CD4-positive, alpha-beta T cell treated with Interleukin-4 for 4 hours (primary cell): ENCODE data around the gene WDR36.
"Not testable (repeated sequence)": the region's sequence is repeated elsewhere in the genome, so short reads cannot be mapped to it uniquely, and the experiment has no call there.

Experiments used
- DNase-seq: peaks from one replicate; pipeline ENCODE4 v3.0.0-alpha.2; 2020

The WDR36 gene

GRCh38 chr5:111138096-111138495, 45.9 kb downstream of the WDR36 start:
- DNase-seq, result no peak

GRCh38 chr5:111141471-111141870, 49.3 kb downstream of the WDR36 start:
- DNase-seq, result not testable (repeated sequence)

GRCh38 chr5:111142932-111143331, 50.8 kb downstream of the WDR36 start:
- DNase-seq, result no peak

GRCh38 chr5:111143910-111144309, 51.8 kb downstream of the WDR36 start:
- no peak for DNase-seq

- DNase-seq, result no peak
Measured at GRCh38 chr5:111144352-111144930, 52.3 kb downstream of the WDR36 start.

- DNase-seq, result no peak
Measured at GRCh38 chr5:111146053-111146452, 53.9 kb downstream of the WDR36 start.

GRCh38 chr5:111147502-111147901, 55.4 kb downstream of the WDR36 start:
- no peak for DNase-seq

GRCh38 chr5:111151998-111152397, 59.9 kb downstream of the WDR36 start:
- no peak for DNase-seq

- DNase-seq, result no peak
Measured at GRCh38 chr5:111153483-111153882, 61.3 kb downstream of the WDR36 start.

- no peak for DNase-seq
Measured at GRCh38 chr5:111153945-111154344, 61.8 kb downstream of the WDR36 start.

GRCh38 chr5:111158105-111158744, 66.1 kb downstream of the WDR36 start:
- peak; percentile 82 for DNase-seq

GRCh38 chr5:111159845-111160244, 67.7 kb downstream of the WDR36 start:
- DNase-seq, result no peak

GRCh38 chr5:111163000-111163399, 70.9 kb downstream of the WDR36 start:
- no peak for DNase-seq

- DNase-seq, result no peak
Measured at GRCh38 chr5:111165058-111165457, 72.9 kb downstream of the WDR36 start.

- no peak for DNase-seq
Measured at GRCh38 chr5:111167551-111167950, 75.4 kb downstream of the WDR36 start.

GRCh38 chr5:111168608-111169007, 76.5 kb downstream of the WDR36 start:
- no peak for DNase-seq

GRCh38 chr5:111169269-111169668, 77.1 kb downstream of the WDR36 start:
- DNase-seq, result no peak

GRCh38 chr5:111170279-111170678, 78.1 kb downstream of the WDR36 start:
- no peak for DNase-seq

- DNase-seq, result no peak
Measured at GRCh38 chr5:111172504-111172903, 80.4 kb downstream of the WDR36 start.

- DNase-seq, result no peak
Measured at GRCh38 chr5:111173476-111173875, 81.3 kb downstream of the WDR36 start.
